ENCODE results near the gene C4orf51. TPM values are rescaled to one million over a fixed set of nuclear protein-coding genes. Genes with fewer than 3 reads are reported as not detected.
A peak's percentile ranks its signal among the peaks of the same experiment; 100 is the strongest.
"Not testable (repeated sequence)": the region's sequence is repeated elsewhere in the genome, so short reads cannot be mapped to it uniquely, and the experiment has no call there.

The C4orf51 gene
- 3.5 TPM for polyA plus RNA-seq (2013)

GRCh38 chr4:145679991-145680455 is at the start of gene C4orf51:
C4orf51 (plus strand) TSS chr4:145680146; CDS start chr4:145680204, 58 bp downstream.
- Histone ChIP-seq H3K4me1 (ENCODE audit: control extremely low read depth in 1 of 4, control insufficient read depth in 4 of 4, insufficient read depth in 4 of 4, low read length in 3 of 4) (no peaks in the 10 kb centered on the region), H3K9me3 (ENCODE audit: control extremely low read depth in 1 of 5, control insufficient read depth in 4 of 5, insufficient read depth in 2 of 5, low read depth in 1 of 5, low read length in 4 of 5) (peaks cover 0 to 4% (median 1%) of the 10 kb centered on the region in 5 experiments), H3K4me3 (ENCODE audit: control insufficient read depth in 1 of 7, extremely low read depth in 1 of 7, insufficient read depth in 4 of 7, low read depth in 2 of 7, low read length in 6 of 7) (no peak within 1 kb of the TSS), H3K36me3 (ENCODE audit: control insufficient read depth in 4 of 4, insufficient read depth in 4 of 4, low read length in 3 of 4) (no peaks in the 10 kb centered on the region), H3K27ac (ENCODE audit: insufficient read depth in 1 of 2, low read depth in 1 of 2, low read length in 2 of 2, poor library complexity in 1 of 2, severe bottlenecking in 2 of 2) (no peak within 1 kb of the TSS), H3K27me3 (replicated peaks in 2 of 5; ENCODE audit: control insufficient read depth in 4 of 5, insufficient read depth in 5 of 5, low read length in 4 of 5) (no peaks in the 10 kb centered on the region)
- ChIA-PET CTCF (no interaction called here), POLR2A (no interaction called here)
- DNase-seq, result peak in 1 of 3 donors; percentile 18
- WGBS (ENCODE audit: insufficient coverage), result 78% methylated on average over 6 of the region's 6 CpGs

DNA sequence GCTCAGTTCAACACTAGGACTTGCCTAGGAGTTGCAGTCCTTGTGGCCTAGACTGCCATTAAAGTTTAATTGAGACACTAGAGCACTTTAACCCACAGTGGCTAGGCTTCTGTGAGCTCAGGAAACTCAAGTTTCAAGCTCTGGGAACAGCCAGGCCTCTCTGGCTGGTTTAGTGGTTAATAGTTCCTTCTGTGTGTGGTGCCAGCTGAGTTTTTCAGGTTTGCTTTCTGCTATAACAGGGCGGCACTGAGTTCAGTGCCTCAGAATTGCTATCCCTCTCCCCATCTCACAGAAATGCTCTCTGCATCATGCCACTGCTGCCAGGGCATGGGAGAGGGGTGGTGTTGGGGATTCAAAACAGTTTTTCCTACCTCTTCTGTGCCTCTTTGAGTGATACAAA is 44.8 kb upstream of the C4orf51 start:
- Histone ChIP-seq H3K27me3 (replicated peaks in 2 of 5; ENCODE audit: control insufficient read depth in 4 of 5, insufficient read depth in 5 of 5, low read length in 4 of 5) (no peaks in the 10 kb centered on the region), H3K4me3 (ENCODE audit: control insufficient read depth in 1 of 7, extremely low read depth in 1 of 7, insufficient read depth in 4 of 7, low read depth in 2 of 7, low read length in 6 of 7) (peak overlapping the region in 1 of 7 experiments; percentile 22), H3K27ac (ENCODE audit: insufficient read depth in 1 of 2, low read depth in 1 of 2, low read length in 2 of 2, poor library complexity in 1 of 2, severe bottlenecking in 2 of 2) (peak overlapping the region in 1 of 2 experiments; percentile 29), H3K4me1 (ENCODE audit: control extremely low read depth in 1 of 4, control insufficient read depth in 4 of 4, insufficient read depth in 4 of 4, low read length in 3 of 4) (peaks cover 0 to 10% (median 9%) of the 10 kb centered on the region in 4 experiments), H3K36me3 (ENCODE audit: control insufficient read depth in 4 of 4, insufficient read depth in 4 of 4, low read length in 3 of 4) (peaks cover 0 to 7% (median 0%) of the 10 kb centered on the region in 4 experiments), H3K9me3 (ENCODE audit: control extremely low read depth in 1 of 5, control insufficient read depth in 4 of 5, insufficient read depth in 2 of 5, low read depth in 1 of 5, low read length in 4 of 5) (peaks cover 0 to 2% (median 0%) of the 10 kb centered on the region in 5 experiments)
- CTCF ChIA-PET, result no interaction called here
- DNase-seq, result no peak
- WGBS (ENCODE audit: insufficient coverage), result no CpG with 5 or more reads among the region's 1 CpG
- POLR2A ChIA-PET, result no interaction called here

DNA sequence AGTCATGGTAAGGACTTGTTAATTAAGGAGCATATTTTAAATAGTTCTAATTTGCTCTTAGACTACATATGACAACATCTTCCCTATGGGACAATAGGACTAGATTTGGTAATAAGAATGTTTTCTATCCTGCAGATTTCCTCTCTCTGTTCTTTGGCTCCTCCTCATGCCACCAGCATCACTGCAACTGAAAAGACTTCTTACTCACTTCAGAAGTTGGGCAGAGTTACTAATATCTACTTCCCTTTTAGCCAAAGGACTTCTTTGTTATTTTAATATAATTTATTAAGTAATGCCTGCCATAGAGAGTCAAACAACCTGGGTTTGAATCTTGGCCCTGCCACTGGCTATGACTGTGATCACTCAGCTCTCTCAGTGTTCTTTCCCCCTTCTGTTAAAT is 44.3 kb upstream of the C4orf51 start:
- ChIA-PET POLR2A (interaction anchor here (0.6 kb wide), 1 partner anchor 93 kb away, joined by 4 read pairs; no protein-coding TSS in a partner anchor), CTCF (no interaction called here)
- H3K36me3 ChIP-seq (ENCODE audit: control insufficient read depth in 4 of 4, insufficient read depth in 4 of 4, low read length in 3 of 4), result peaks cover 0 to 7% (median 0%) of the 10 kb centered on the region in 4 experiments
- no peak overlapping the region for H3K4me3 ChIP-seq (ENCODE audit: control insufficient read depth in 1 of 7, extremely low read depth in 1 of 7, insufficient read depth in 4 of 7, low read depth in 2 of 7, low read length in 6 of 7)
- H3K4me1 ChIP-seq (ENCODE audit: control extremely low read depth in 1 of 4, control insufficient read depth in 4 of 4, insufficient read depth in 4 of 4, low read length in 3 of 4), result peaks cover 0 to 10% (median 9%) of the 10 kb centered on the region in 4 experiments
- no peaks in the 10 kb centered on the region for H3K27me3 ChIP-seq (replicated peaks in 2 of 5; ENCODE audit: control insufficient read depth in 4 of 5, insufficient read depth in 5 of 5, low read length in 4 of 5)
- no peak for DNase-seq
- H3K9me3 ChIP-seq (ENCODE audit: control extremely low read depth in 1 of 5, control insufficient read depth in 4 of 5, insufficient read depth in 2 of 5, low read depth in 1 of 5, low read length in 4 of 5), result peaks cover 0 to 2% (median 0%) of the 10 kb centered on the region in 5 experiments
- H3K27ac ChIP-seq (ENCODE audit: insufficient read depth in 1 of 2, low read depth in 1 of 2, low read length in 2 of 2, poor library complexity in 1 of 2, severe bottlenecking in 2 of 2), result peak overlapping the region in 1 of 2 experiments; percentile 29

DNA sequence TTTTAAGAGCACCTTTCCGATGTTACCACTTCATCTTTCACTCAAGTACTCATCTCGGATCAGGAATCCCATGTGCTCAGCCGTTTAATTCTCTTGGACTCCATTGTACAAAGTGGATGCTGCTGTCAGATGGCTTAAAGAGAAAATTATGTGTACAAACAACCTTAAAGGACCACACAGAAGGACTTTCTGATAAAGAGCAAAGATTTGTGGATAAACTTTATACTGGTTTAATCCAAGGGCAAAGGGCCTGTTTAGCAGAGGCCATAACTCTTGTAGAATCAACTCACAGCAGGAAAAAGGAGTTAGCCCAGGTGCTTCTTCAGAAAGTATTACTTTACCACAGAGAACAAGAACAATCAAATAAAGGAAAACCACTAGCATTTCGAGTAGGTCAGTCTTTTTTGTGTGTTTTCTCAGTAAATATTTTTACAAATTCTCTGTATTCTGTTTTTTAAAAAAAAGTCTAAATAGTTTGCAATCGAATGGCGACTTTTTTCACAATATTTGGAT is 40.7 kb upstream of the C4orf51 start:
- 100% methylated on average over 1 of the region's 6 CpGs for WGBS (ENCODE audit: insufficient coverage)
- Histone ChIP-seq H3K36me3 (ENCODE audit: control insufficient read depth in 4 of 4, insufficient read depth in 4 of 4, low read length in 3 of 4) (peaks cover 0 to 6% (median 2%) of the 10 kb centered on the region in 4 experiments), H3K27me3 (replicated peaks in 2 of 5; ENCODE audit: control insufficient read depth in 4 of 5, insufficient read depth in 5 of 5, low read length in 4 of 5) (no peaks in the 10 kb centered on the region), H3K4me3 (ENCODE audit: control insufficient read depth in 1 of 7, extremely low read depth in 1 of 7, insufficient read depth in 4 of 7, low read depth in 2 of 7, low read length in 6 of 7) (no peak overlapping the region), H3K4me1 (ENCODE audit: control extremely low read depth in 1 of 4, control insufficient read depth in 4 of 4, insufficient read depth in 4 of 4, low read length in 3 of 4) (peaks cover 0 to 10% (median 9%) of the 10 kb centered on the region in 4 experiments), H3K9me3 (ENCODE audit: control extremely low read depth in 1 of 5, control insufficient read depth in 4 of 5, insufficient read depth in 2 of 5, low read depth in 1 of 5, low read length in 4 of 5) (no peaks in the 10 kb centered on the region), H3K27ac (ENCODE audit: insufficient read depth in 1 of 2, low read depth in 1 of 2, low read length in 2 of 2, poor library complexity in 1 of 2, severe bottlenecking in 2 of 2) (no peak overlapping the region)
- ChIA-PET POLR2A (no interaction called here), CTCF (no interaction called here)
- no peak for DNase-seq

GRCh38 chr4:145640236-145640635 is 39.7 kb upstream of the C4orf51 start:
- H3K4me3 ChIP-seq (ENCODE audit: control insufficient read depth in 1 of 7, extremely low read depth in 1 of 7, insufficient read depth in 4 of 7, low read depth in 2 of 7, low read length in 6 of 7); POLR2A ChIA-PET; CTCF ChIA-PET; H3K27me3 ChIP-seq (replicated peaks in 2 of 5; ENCODE audit: control insufficient read depth in 4 of 5, insufficient read depth in 5 of 5, low read length in 4 of 5); H3K9me3 ChIP-seq (ENCODE audit: control extremely low read depth in 1 of 5, control insufficient read depth in 4 of 5, insufficient read depth in 2 of 5, low read depth in 1 of 5, low read length in 4 of 5); DNase-seq; H3K4me1 ChIP-seq (ENCODE audit: control extremely low read depth in 1 of 4, control insufficient read depth in 4 of 4, insufficient read depth in 4 of 4, low read length in 3 of 4); H3K27ac ChIP-seq (ENCODE audit: insufficient read depth in 1 of 2, low read depth in 1 of 2, low read length in 2 of 2, poor library complexity in 1 of 2, severe bottlenecking in 2 of 2); H3K36me3 ChIP-seq (ENCODE audit: control insufficient read depth in 4 of 4, insufficient read depth in 4 of 4, low read length in 3 of 4): not testable (repeated sequence)
- WGBS (ENCODE audit: insufficient coverage), result no CpG with 5 or more reads among the region's 2 CpGs

- Histone ChIP-seq H3K27ac (ENCODE audit: insufficient read depth in 1 of 2, low read depth in 1 of 2, low read length in 2 of 2, poor library complexity in 1 of 2, severe bottlenecking in 2 of 2) (no peak overlapping the region), H3K36me3 (ENCODE audit: control insufficient read depth in 4 of 4, insufficient read depth in 4 of 4, low read length in 3 of 4) (peaks cover 0 to 6% (median 5%) of the 10 kb centered on the region in 4 experiments), H3K4me3 (ENCODE audit: control insufficient read depth in 1 of 7, extremely low read depth in 1 of 7, insufficient read depth in 4 of 7, low read depth in 2 of 7, low read length in 6 of 7) (no peak overlapping the region), H3K27me3 (replicated peaks in 2 of 5; ENCODE audit: control insufficient read depth in 4 of 5, insufficient read depth in 5 of 5, low read length in 4 of 5) (no peaks in the 10 kb centered on the region), H3K4me1 (ENCODE audit: control extremely low read depth in 1 of 4, control insufficient read depth in 4 of 4, insufficient read depth in 4 of 4, low read length in 3 of 4) (no peaks in the 10 kb centered on the region), H3K9me3 (ENCODE audit: control extremely low read depth in 1 of 5, control insufficient read depth in 4 of 5, insufficient read depth in 2 of 5, low read depth in 1 of 5, low read length in 4 of 5) (no peaks in the 10 kb centered on the region)
- ChIA-PET POLR2A (no interaction called here), CTCF (interaction anchor here (1.1 to 1.5 kb wide), 2 partner anchors 16 to 19 kb away, joined by 4 read pairs; no protein-coding TSS in a partner anchor)
- no peak for DNase-seq
- no CpG with 5 or more reads among the region's 1 CpG for WGBS (ENCODE audit: insufficient coverage)
Measured at GRCh38 chr4:145643295-145643694, 36.7 kb upstream of the C4orf51 start.

DNA sequence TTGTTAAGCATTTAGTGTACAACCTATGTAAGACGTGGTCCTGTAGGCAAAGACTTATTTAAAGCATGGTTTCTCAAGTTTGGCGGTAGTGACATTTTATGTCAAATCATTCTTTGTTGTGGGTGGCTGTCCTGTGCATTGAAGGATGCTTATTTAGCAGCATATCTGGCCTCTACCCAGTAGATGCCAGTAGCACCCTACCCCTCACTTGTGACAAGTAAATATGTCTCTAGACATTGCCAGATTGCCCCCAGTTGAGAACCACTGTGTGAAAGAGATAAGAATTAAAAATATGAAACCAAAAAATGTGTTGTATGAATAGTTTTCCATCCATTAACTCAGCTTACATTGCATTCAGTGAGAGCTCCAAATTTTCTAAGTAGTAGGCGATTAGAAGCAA is 35.2 kb upstream of the C4orf51 start:
- no peaks in the 10 kb centered on the region for H3K9me3 ChIP-seq (ENCODE audit: control extremely low read depth in 1 of 5, control insufficient read depth in 4 of 5, insufficient read depth in 2 of 5, low read depth in 1 of 5, low read length in 4 of 5)
- no peak overlapping the region for H3K27ac ChIP-seq (ENCODE audit: insufficient read depth in 1 of 2, low read depth in 1 of 2, low read length in 2 of 2, poor library complexity in 1 of 2, severe bottlenecking in 2 of 2)
- H3K4me1 ChIP-seq (ENCODE audit: control extremely low read depth in 1 of 4, control insufficient read depth in 4 of 4, insufficient read depth in 4 of 4, low read length in 3 of 4), result no peaks in the 10 kb centered on the region
- WGBS (ENCODE audit: insufficient coverage), result 100% methylated on average over 1 of the region's 3 CpGs
- H3K36me3 ChIP-seq (ENCODE audit: control insufficient read depth in 4 of 4, insufficient read depth in 4 of 4, low read length in 3 of 4), result peaks cover 0 to 8% (median 5%) of the 10 kb centered on the region in 4 experiments
- DNase-seq, result peak in 2 of 3 donors; percentile 27 to 49
- ChIA-PET CTCF (interaction anchor here (0.8 kb wide), 1 partner anchor 21 kb away, joined by 3 read pairs; no protein-coding TSS in a partner anchor), POLR2A (no interaction called here)
- H3K27me3 ChIP-seq (replicated peaks in 2 of 5; ENCODE audit: control insufficient read depth in 4 of 5, insufficient read depth in 5 of 5, low read length in 4 of 5), result no peaks in the 10 kb centered on the region
- no peak overlapping the region for H3K4me3 ChIP-seq (ENCODE audit: control insufficient read depth in 1 of 7, extremely low read depth in 1 of 7, insufficient read depth in 4 of 7, low read depth in 2 of 7, low read length in 6 of 7)
